Bronchial epithelial cell (primary cell): ENCODE data around the gene KCNA2. TPM values are rescaled to one million over a fixed set of nuclear protein-coding genes. Genes with fewer than 3 reads are reported as not detected.
A peak's percentile ranks its signal among the peaks of the same experiment; 100 is the strongest.

Source experiments
- DNase-seq: peaks from one replicate; pipeline ENCODE4 v3.0.0-alpha.2; 2010; ENCODE audit warnings: low read depth
- FAIRE-seq: peaks from 2 replicates; lab custom pipeline; 2011; peaks lifted over from hg19 to GRCh38; lab: Jason Lieb, UNC
- H3K27me3 ChIP-seq: 2 replicates; pipeline ENCODE4 v1.5.1; 2011; ENCODE audit warnings: low read length; ENCODE audit not compliant: control insufficient read depth, insufficient read depth
- H3K36me3 ChIP-seq: 2 replicates; pipeline ENCODE4 v1.5.1; 2011; ENCODE audit warnings: low read length; ENCODE audit not compliant: control insufficient read depth, insufficient read depth
- H3K4me3 ChIP-seq: 2 replicates; pipeline ENCODE4 v1.5.1; 2011; ENCODE audit warnings: mild to moderate bottlenecking, low read depth, low read length, control low read depth
- total RNA-seq: library from RNA; depleted of rRNA; stranded (reverse); fragments of >200 nt; gene quantifications from 2 replicates; pipeline ENCODE4 v1.2.1, GENCODE V29; 2014
- TF ChIP-seq, protein P1 (sequence below): IDR thresholded peaks from 2 replicates; pipeline ENCODE4 v1.5.1; 2011; ENCODE audit warnings: mild to moderate bottlenecking, moderate library complexity, low read length, control low read depth, inconsistent platforms; ENCODE audit not compliant: insufficient read depth, severe bottlenecking

Gene KCNA2
- total RNA-seq, 1 donor from 2014 or later: not detected

DNA sequence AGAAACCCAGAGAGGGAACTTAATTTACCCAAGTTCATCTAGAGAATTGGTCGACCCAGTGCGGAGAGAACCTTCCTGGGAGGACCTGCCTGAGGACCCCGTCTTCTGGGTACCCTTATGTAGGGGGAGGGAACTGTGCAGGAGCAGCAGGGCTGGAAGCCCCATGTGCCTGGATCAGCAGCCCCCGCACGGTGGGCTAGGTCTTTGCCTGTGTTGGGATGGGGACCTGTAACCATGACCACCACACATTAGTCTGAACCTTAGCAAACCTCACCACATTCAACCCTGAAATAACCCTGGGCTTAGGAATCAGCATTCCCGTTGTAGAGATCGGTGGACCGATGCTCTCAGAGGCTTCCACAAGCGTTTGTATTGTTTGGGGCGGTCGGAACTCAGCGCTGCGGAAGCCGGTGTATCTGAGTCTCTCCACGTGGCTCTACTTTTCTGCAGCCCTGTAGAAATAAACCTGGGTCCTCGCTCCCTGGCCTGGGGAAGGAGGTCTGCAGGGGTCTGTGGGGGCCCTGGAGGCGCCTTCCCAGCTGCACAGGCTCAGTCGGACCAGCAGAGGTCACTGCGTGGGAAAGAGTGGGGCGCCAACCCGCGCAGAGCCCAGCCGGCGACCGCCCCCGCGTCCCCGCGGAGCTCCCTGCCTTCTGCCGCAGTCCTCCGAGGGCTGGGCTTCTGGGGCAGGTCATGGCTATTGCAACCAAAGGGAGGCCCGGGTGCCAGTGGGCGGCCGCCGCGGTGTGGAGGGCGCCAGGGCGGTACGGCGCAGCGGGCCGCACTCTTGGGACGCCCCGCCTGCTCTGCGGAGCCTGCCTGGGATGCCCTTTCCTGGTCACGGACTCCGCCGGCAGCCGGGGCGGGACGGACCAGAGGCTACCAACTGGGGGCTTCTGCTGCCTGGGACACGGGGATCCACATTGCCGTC lies 51.0 kb downstream of the KCNA2 start:
- TF ChIP-seq, protein P1, sequence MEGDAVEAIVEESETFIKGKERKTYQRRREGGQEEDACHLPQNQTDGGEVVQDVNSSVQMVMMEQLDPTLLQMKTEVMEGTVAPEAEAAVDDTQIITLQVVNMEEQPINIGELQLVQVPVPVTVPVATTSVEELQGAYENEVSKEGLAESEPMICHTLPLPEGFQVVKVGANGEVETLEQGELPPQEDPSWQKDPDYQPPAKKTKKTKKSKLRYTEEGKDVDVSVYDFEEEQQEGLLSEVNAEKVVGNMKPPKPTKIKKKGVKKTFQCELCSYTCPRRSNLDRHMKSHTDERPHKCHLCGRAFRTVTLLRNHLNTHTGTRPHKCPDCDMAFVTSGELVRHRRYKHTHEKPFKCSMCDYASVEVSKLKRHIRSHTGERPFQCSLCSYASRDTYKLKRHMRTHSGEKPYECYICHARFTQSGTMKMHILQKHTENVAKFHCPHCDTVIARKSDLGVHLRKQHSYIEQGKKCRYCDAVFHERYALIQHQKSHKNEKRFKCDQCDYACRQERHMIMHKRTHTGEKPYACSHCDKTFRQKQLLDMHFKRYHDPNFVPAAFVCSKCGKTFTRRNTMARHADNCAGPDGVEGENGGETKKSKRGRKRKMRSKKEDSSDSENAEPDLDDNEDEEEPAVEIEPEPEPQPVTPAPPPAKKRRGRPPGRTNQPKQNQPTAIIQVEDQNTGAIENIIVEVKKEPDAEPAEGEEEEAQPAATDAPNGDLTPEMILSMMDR: peak; percentile 69
- Histone ChIP-seq H3K27me3 (peaks cover 17% of the 10 kb centered on the region), H3K4me3 (no peak overlapping the region), H3K36me3 (no peaks in the 10 kb centered on the region)
- FAIRE-seq (no peak), DNase-seq (no peak)

DNA sequence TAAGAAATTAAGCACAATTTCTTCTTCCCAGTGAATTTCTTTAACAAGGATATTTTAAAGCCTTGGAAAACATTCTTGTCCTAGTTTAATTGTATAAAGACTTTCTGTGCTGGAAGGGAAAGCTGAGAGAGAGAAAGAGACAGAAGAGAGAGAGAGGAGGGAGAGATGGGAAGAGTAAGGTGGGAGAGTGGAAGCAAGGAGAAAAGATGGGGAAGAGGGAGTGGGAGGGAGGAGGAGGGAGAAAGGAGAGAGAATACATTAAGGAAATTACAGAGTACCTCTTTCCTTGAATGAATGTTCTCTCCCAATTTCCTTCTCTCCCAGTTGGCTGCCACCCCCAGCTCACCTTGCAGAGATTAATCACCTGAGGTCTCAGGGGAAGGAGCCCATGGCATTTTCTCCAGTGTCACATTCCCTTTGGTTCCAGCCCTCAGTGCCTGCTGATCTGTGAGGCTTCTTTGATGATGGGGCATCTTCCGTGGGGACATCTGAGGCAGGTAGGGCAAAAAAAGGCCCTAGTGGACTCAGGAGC lies 54.8 kb downstream of the KCNA2 start:
- DNase-seq (no peak), FAIRE-seq (no peak)
- TF ChIP-seq, protein P1: no peak
- H3K27me3 ChIP-seq: peaks cover 13% of the 10 kb centered on the region
- no peaks in the 10 kb centered on the region for H3K36me3 ChIP-seq
- H3K4me3 ChIP-seq: no peak overlapping the region

DNA sequence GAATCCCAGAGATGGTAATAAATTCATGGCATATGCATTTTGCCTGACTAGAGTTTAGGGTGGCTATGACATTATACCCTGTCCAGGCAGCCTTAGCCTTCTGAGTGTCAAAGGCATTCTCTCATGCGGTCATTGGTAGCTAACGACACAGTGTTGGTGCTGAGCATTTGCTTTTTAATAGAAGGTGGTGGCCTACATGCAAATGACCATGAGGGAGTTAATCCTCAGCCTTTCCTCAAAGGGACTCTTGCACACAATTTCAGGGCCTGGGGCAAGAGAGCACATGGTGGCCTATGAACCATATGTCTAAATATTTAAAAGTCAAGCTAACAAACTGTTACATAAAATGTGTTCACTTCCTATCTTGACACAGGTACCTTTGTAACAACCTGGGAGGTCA lies 56.3 kb downstream of the KCNA2 start:
- TF ChIP-seq, protein P1: no peak
- Histone ChIP-seq H3K27me3 (peaks cover 4% of the 10 kb centered on the region), H3K36me3 (no peaks in the 10 kb centered on the region), H3K4me3 (no peak overlapping the region)
- FAIRE-seq (no peak), DNase-seq (no peak)

DNA sequence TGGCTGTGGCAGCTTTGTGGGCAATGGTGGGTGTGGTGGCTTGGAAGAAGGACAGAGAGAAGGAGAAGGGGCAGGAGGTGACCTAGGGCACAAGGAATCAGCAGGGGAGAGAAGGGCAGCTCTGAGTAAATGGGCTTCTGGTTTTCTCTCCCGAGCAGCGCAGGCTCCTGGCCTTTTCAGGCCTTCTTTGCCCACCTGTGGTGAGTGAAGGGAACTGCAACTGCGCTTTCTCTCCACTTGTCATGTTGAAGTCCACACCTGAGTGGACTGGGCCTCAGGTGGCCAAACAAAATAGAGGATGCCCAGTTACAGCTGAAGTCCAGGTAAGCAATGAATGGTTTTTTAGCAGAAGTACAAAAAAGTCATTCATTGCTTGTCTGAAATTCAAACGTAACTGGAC lies 57.8 kb downstream of the KCNA2 start:
- Histone ChIP-seq H3K36me3 (no peaks in the 10 kb centered on the region), H3K4me3 (no peak overlapping the region), H3K27me3 (peaks cover 1% of the 10 kb centered on the region)
- peak; percentile 34 for DNase-seq
- TF ChIP-seq, protein P1: peak; percentile 70
- no peak for FAIRE-seq

DNA sequence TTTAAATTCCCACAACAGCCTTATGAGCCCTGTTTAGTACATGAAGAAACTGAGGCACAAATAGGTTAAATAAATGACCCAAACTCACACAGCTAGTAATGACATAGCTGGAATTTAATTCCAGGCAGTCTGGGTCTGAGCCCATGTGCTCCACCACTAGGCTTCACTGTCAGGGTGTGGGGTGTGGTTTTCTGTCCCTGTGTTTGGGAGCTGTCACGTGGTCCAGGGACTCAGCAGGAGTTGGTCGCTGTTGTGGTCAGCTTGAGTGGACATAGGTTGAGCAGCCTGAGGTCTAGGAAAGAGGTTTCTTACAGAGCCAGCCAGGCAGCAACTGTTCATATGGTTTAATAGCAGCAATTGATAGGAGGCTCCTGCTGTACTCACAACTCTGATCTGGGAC lies 59.1 kb downstream of the KCNA2 start:
- TF ChIP-seq, protein P1: no peak
- H3K27me3 ChIP-seq: no peaks in the 10 kb centered on the region
- no peak overlapping the region for H3K4me3 ChIP-seq
- no peaks in the 10 kb centered on the region for H3K36me3 ChIP-seq
- FAIRE-seq (no peak), DNase-seq (no peak)
